ES-I3 (cell line): Measurements from ENCODE around the gene PITPNC1.

Experiments used
- H3K36me3 ChIP-seq: 2 replicates; pipeline ENCODE4 v1.6.1; 2013; ENCODE audit warnings: mild to moderate bottlenecking, low read length, control low read depth, moderate library complexity; ENCODE audit not compliant: insufficient read depth
- H3K4me1 ChIP-seq: 2 replicates; pipeline ENCODE4 v1.6.1; 2013; ENCODE audit warnings: mild to moderate bottlenecking, control low read depth, low read length; ENCODE audit not compliant: insufficient read depth
- H3K9ac ChIP-seq: 2 replicates; pipeline ENCODE4 v1.6.1; 2013; ENCODE audit warnings: low read depth, mild to moderate bottlenecking, low read length, moderate library complexity
- H3K9me3 ChIP-seq: 2 replicates; pipeline ENCODE4 v1.6.1; 2013; ENCODE audit warnings: mild to moderate bottlenecking, low read length, moderate library complexity; ENCODE audit not compliant: control insufficient read depth, insufficient read depth

The PITPNC1 gene

GRCh38 chr17:67562005-67562404, 184.9 kb downstream of the PITPNC1 start:
- 0 out of 2 replicates have a peak, but pooled peaks cover 4% of the 10 kb centered on the region for H3K4me1 ChIP-seq
- H3K9ac ChIP-seq, result no peak overlapping the region
- H3K9me3 ChIP-seq, result no peaks in the 10 kb centered on the region
- no peaks in the 10 kb centered on the region for H3K36me3 ChIP-seq

- no peaks in the 10 kb centered on the region for H3K9me3 ChIP-seq
- H3K36me3 ChIP-seq, result no peaks in the 10 kb centered on the region
- H3K9ac ChIP-seq, result no peak overlapping the region
- 0 out of 2 replicates have a peak, but pooled peaks cover 4% of the 10 kb centered on the region for H3K4me1 ChIP-seq
These were observed 186.7 kb downstream of the PITPNC1 start for GRCh38 chr17:67563692-67564228.

- Histone ChIP-seq H3K36me3 (no peaks in the 10 kb centered on the region), H3K9ac (no peak overlapping the region)
These were observed 188.0 kb downstream of the PITPNC1 start for GRCh38 chr17:67565068-67565467.

GRCh38 chr17:67566656-67567055, 189.6 kb downstream of the PITPNC1 start:
- no peak overlapping the region for H3K9ac ChIP-seq
- 0 out of 2 replicates have a peak, but pooled peaks cover 4% of the 10 kb centered on the region for H3K4me1 ChIP-seq
- H3K36me3 ChIP-seq, result no peaks in the 10 kb centered on the region
- H3K9me3 ChIP-seq, result no peaks in the 10 kb centered on the region

More at GRCh38 chr17:67565068-67565467, 188.0 kb downstream of the PITPNC1 start:
- 0 out of 2 replicates have a peak, but pooled peaks cover 4% of the 10 kb centered on the region for H3K4me1 ChIP-seq
- H3K9me3 ChIP-seq, result no peaks in the 10 kb centered on the region

GRCh38 chr17:67569015-67569451, 192.0 kb downstream of the PITPNC1 start:
- Histone ChIP-seq H3K4me1 (no peaks in the 10 kb centered on the region), H3K9me3 (no peaks in the 10 kb centered on the region), H3K36me3 (no peaks in the 10 kb centered on the region), H3K9ac (no peak overlapping the region)

- Histone ChIP-seq H3K9me3 (no peaks in the 10 kb centered on the region), H3K4me1 (no peaks in the 10 kb centered on the region), H3K36me3 (no peaks in the 10 kb centered on the region), H3K9ac (no peak overlapping the region)
These were observed 192.8 kb downstream of the PITPNC1 start for GRCh38 chr17:67569873-67570272.

- Histone ChIP-seq H3K9ac (no peak overlapping the region), H3K9me3 (no peaks in the 10 kb centered on the region), H3K36me3 (no peaks in the 10 kb centered on the region), H3K4me1 (no peaks in the 10 kb centered on the region)
These were observed 193.7 kb downstream of the PITPNC1 start for GRCh38 chr17:67570797-67571196.

GRCh38 chr17:67571478-67571877, 194.4 kb downstream of the PITPNC1 start:
- H3K9ac ChIP-seq, result no peak overlapping the region
- no peaks in the 10 kb centered on the region for H3K36me3 ChIP-seq
- H3K4me1 ChIP-seq, result 0 out of 2 replicates have a peak, but pooled peaks cover 4% of the 10 kb centered on the region
- no peaks in the 10 kb centered on the region for H3K9me3 ChIP-seq

GRCh38 chr17:67573987-67574657, 197.0 kb downstream of the PITPNC1 start:
- peaks cover 13% of the 10 kb centered on the region; the same call in 1 of the 2 replicates for H3K4me1 ChIP-seq
- H3K9me3 ChIP-seq, result no peaks in the 10 kb centered on the region
- no peak overlapping the region for H3K9ac ChIP-seq
- H3K36me3 ChIP-seq, result no peaks in the 10 kb centered on the region

GRCh38 chr17:67574658-67575293, 197.7 kb downstream of the PITPNC1 start:
- H3K9ac ChIP-seq, result no peak overlapping the region

GRCh38 chr17:67575325-67575724, 198.2 kb downstream of the PITPNC1 start:
- Histone ChIP-seq H3K9ac (no peak overlapping the region), H3K36me3 (no peaks in the 10 kb centered on the region), H3K9me3 (no peaks in the 10 kb centered on the region), H3K4me1 (peaks cover 13% of the 10 kb centered on the region; the same call in 1 of the 2 replicates)

More at GRCh38 chr17:67574658-67575293, 197.7 kb downstream of the PITPNC1 start:
- Histone ChIP-seq H3K9me3 (no peaks in the 10 kb centered on the region), H3K36me3 (no peaks in the 10 kb centered on the region), H3K4me1 (peaks cover 13% of the 10 kb centered on the region; the same call in 1 of the 2 replicates)

GRCh38 chr17:67576471-67577115, 199.5 kb downstream of the PITPNC1 start:
- H3K9me3 ChIP-seq, result no peaks in the 10 kb centered on the region
- no peaks in the 10 kb centered on the region for H3K36me3 ChIP-seq
- no peak overlapping the region for H3K9ac ChIP-seq
- H3K4me1 ChIP-seq, result peaks cover 13% of the 10 kb centered on the region; the same call in 1 of the 2 replicates

GRCh38 chr17:67577429-67578141, 200.5 kb downstream of the PITPNC1 start:
- no peak overlapping the region for H3K9ac ChIP-seq
- no peaks in the 10 kb centered on the region for H3K36me3 ChIP-seq
- no peaks in the 10 kb centered on the region for H3K9me3 ChIP-seq
- H3K4me1 ChIP-seq, result peaks cover 13% of the 10 kb centered on the region; the same call in 1 of the 2 replicates

- Histone ChIP-seq H3K36me3 (no peaks in the 10 kb centered on the region), H3K9me3 (no peaks in the 10 kb centered on the region), H3K9ac (no peak overlapping the region), H3K4me1 (peaks cover 13% of the 10 kb centered on the region; the same call in 1 of the 2 replicates)
These were observed 201.0 kb downstream of the PITPNC1 start for GRCh38 chr17:67578142-67578457.
